ENCODE data around the gene MREG.
"Not testable (repeated sequence)": the region's sequence is repeated elsewhere in the genome, so short reads cannot be mapped to it uniquely, and the experiment has no call there.

Gene MREG

GRCh38 chr2:215952860-215953637 lies 60.3 kb downstream of the MREG start:
- no peak for DNase-seq

GRCh38 chr2:215951558-215951957 lies 61.8 kb downstream of the MREG start:
- no peak for DNase-seq

GRCh38 chr2:215949991-215950404 lies 63.4 kb downstream of the MREG start:
- DNase-seq: no peak

- no peak for DNase-seq
Observed at GRCh38 chr2:215948051-215948450, 65.3 kb downstream of the MREG start.

- no peak for DNase-seq
Observed at GRCh38 chr2:215946586-215946985, 66.8 kb downstream of the MREG start.

GRCh38 chr2:215942194-215942593 lies 71.2 kb downstream of the MREG start:
- no peak for DNase-seq

- no peak for DNase-seq
Observed at GRCh38 chr2:215941726-215942125, 71.6 kb downstream of the MREG start.

- DNase-seq: no peak
Observed at GRCh38 chr2:215940645-215941184, 72.6 kb downstream of the MREG start.

GRCh38 chr2:215937190-215937589 lies 76.2 kb downstream of the MREG start:
- no peak for DNase-seq

- DNase-seq: no peak
Observed at GRCh38 chr2:215933151-215933550, 80.2 kb downstream of the MREG start.

GRCh38 chr2:215931256-215931903 lies 82.0 kb downstream of the MREG start:
- no peak for DNase-seq

GRCh38 chr2:215930505-215931253 lies 82.7 kb downstream of the MREG start:
- no peak for DNase-seq

- DNase-seq: no peak
Observed at GRCh38 chr2:215929602-215930335, 83.6 kb downstream of the MREG start.

- no peak for DNase-seq
Observed at GRCh38 chr2:215928086-215928485, 85.3 kb downstream of the MREG start.

GRCh38 chr2:215926992-215927391 lies 86.4 kb downstream of the MREG start:
- DNase-seq: not testable (repeated sequence)

GRCh38 chr2:215921895-215922294 lies 91.5 kb downstream of the MREG start:
- no peak for DNase-seq

- DNase-seq: peak; percentile 19 to 23
Observed at GRCh38 chr2:215920244-215921100, 92.9 kb downstream of the MREG start.

GRCh38 chr2:215919624-215920243 lies 93.6 kb downstream of the MREG start:
- DNase-seq: no peak

- DNase-seq: no peak
Observed at GRCh38 chr2:215918901-215919599, 94.3 kb downstream of the MREG start.

- DNase-seq: no peak
Observed at GRCh38 chr2:215917953-215918620, 95.3 kb downstream of the MREG start.

All from NCI-H187 (cell line).